IMR-90 (cell line): ENCODE data around the gene ZNF385D. TPM values are rescaled to one million over a fixed set of nuclear protein-coding genes. Genes with fewer than 3 reads are reported as not detected.

Source experiments
- ATAC-seq: fragments of 200-7000 bp; cut with Tn5 transposase; 2 replicates; pipeline ENCODE4 v1.9.1; 2020; ENCODE audit warnings: low read depth, mild to moderate bottlenecking, moderate library complexity
- BruUV-seq: library from RNA; stranded (reverse); fragments of 400-500 nt; replicated peaks from 2 replicates; lab custom pipeline; 2021; lab: Mats Ljungman, UMichigan
- CTCF ChIA-PET: fragments of 300-600 bp; formaldehyde crosslinking; extraction: SDS; loops from one replicate; lab custom pipeline; 2021; ENCODE audit warnings: antibody characterized with exemption; lab: Yijun Ruan, JAX
- POLR2A ChIA-PET: fragments of 300-600 bp; sonication (Branson Sonifier 250); formaldehyde crosslinking; loops from one replicate; lab custom pipeline; 2022; ENCODE audit warnings: antibody characterized with exemption; ENCODE audit not compliant: unreplicated experiment; lab: Charles Lee
- DNase-seq: peaks from one replicate; pipeline ENCODE4 v3.0.0; 2013
- H2AFZ ChIP-seq: replicated peaks from 2 replicates; pipeline ENCODE3; 2013; ENCODE audit warnings: low read length, mild to moderate bottlenecking; ENCODE audit not compliant: poor library complexity
- H2AK5ac ChIP-seq: 2 replicates; pipeline ENCODE4 v1.6.1; 2013; ENCODE audit warnings: low read depth, low read length, inconsistent platforms
- H2AK9ac ChIP-seq: replicated peaks from 2 replicates; pipeline ENCODE3; 2013; ENCODE audit warnings: mild to moderate bottlenecking, low read depth, low read length, moderate library complexity; ENCODE audit not compliant: poor library complexity
- H2BK120ac ChIP-seq: 2 replicates; pipeline ENCODE4 v1.6.1; 2013; ENCODE audit warnings: low read depth, low read length, inconsistent platforms
- H2BK15ac ChIP-seq: 3 replicates; pipeline ENCODE4 v1.6.1; 2013; ENCODE audit warnings: low read depth, low read length, inconsistent platforms
- H2BK20ac ChIP-seq: 2 replicates; pipeline ENCODE4 v1.6.1; 2013; ENCODE audit warnings: low read depth, mild to moderate bottlenecking, inconsistent platforms, low read length, moderate library complexity
- H2BK5ac ChIP-seq: 2 replicates; pipeline ENCODE4 v1.6.1; 2013; ENCODE audit warnings: mild to moderate bottlenecking, low read depth, low read length, inconsistent platforms; ENCODE audit not compliant: poor library complexity, severe bottlenecking
- H3K14ac ChIP-seq: replicated peaks from 2 replicates; pipeline ENCODE4 v1.6.1; 2013; ENCODE audit warnings: low read depth, low read length, inconsistent platforms
- H3K18ac ChIP-seq: 2 replicates; pipeline ENCODE4 v1.6.1; 2013; ENCODE audit warnings: low read depth, low read length, control low read depth
- H3K23ac ChIP-seq: 2 replicates; pipeline ENCODE4 v1.6.1; 2013; ENCODE audit warnings: low read depth, low read length, inconsistent platforms
- H3K27ac ChIP-seq: 2 replicates; pipeline ENCODE4 v1.5.1; 2013; ENCODE audit warnings: mild to moderate bottlenecking, control low read depth, low read length; ENCODE audit not compliant: insufficient read depth
- H3K27me3 ChIP-seq: 2 replicates; pipeline ENCODE4 v1.6.1; 2013; ENCODE audit warnings: low read length; ENCODE audit not compliant: control insufficient read depth, insufficient read depth
- H3K36me3 ChIP-seq: 2 replicates; pipeline ENCODE4 v1.6.1; 2013; ENCODE audit warnings: low read length, mixed read lengths; ENCODE audit not compliant: control insufficient read depth, insufficient read depth
- H3K4ac ChIP-seq: 2 replicates; pipeline ENCODE4 v1.6.1; 2013; ENCODE audit warnings: low read depth, low read length, inconsistent platforms
- H3K4me1 ChIP-seq: 2 replicates; pipeline ENCODE4 v1.6.1; 2013; ENCODE audit warnings: low read length, mixed read lengths; ENCODE audit not compliant: control insufficient read depth, insufficient read depth
- H3K4me2 ChIP-seq: 2 replicates; pipeline ENCODE4 v1.6.1; 2013; ENCODE audit warnings: low read depth, mild to moderate bottlenecking, control low read depth, low read length, moderate library complexity
- H3K4me3 ChIP-seq: 2 replicates; pipeline ENCODE4 v1.5.1; 2013; ENCODE audit warnings: low read depth, mild to moderate bottlenecking, control low read depth, low read length, moderate library complexity; ENCODE audit not compliant: insufficient read depth
- H3K56ac ChIP-seq: 2 replicates; pipeline ENCODE4 v1.6.1; 2013; ENCODE audit warnings: low read length, inconsistent platforms; ENCODE audit not compliant: insufficient read depth; ENCODE audit errors: extremely low read depth
- H3K79me1 ChIP-seq, 2 experiments: 2 replicates each; pipeline ENCODE4 v1.6.1; 2013; ENCODE audit warnings: low read length in 2 of 2, inconsistent platforms in 1 of 2, low read depth in 1 of 2
- H3K9ac ChIP-seq: 2 replicates; pipeline ENCODE4 v1.6.1; 2013; ENCODE audit warnings: low read depth, low read length, control low read depth
- H3K9me1 ChIP-seq: 2 replicates; pipeline ENCODE4 v1.6.1; 2013; ENCODE audit warnings: low read length, inconsistent platforms; ENCODE audit not compliant: insufficient read depth
- H3K9me3 ChIP-seq: 2 replicates; pipeline ENCODE4 v1.6.1; 2013; ENCODE audit warnings: low read length; ENCODE audit not compliant: control insufficient read depth, insufficient read depth
- H4K20me1 ChIP-seq: 2 replicates; pipeline ENCODE4 v1.6.1; 2013; ENCODE audit warnings: low read length, inconsistent platforms; ENCODE audit not compliant: insufficient read depth
- H4K5ac ChIP-seq: 2 replicates; pipeline ENCODE4 v1.6.1; 2013; ENCODE audit warnings: mild to moderate bottlenecking, low read depth, low read length, control low read depth
- H4K8ac ChIP-seq, 2 experiments: 2 replicates each; pipeline ENCODE4 v1.6.1; 2013; ENCODE audit warnings: low read depth in 2 of 2, low read length in 2 of 2, control low read depth in 1 of 2, inconsistent platforms in 1 of 2
- H4K91ac ChIP-seq: 2 replicates; pipeline ENCODE4 v1.6.1; 2013; ENCODE audit warnings: low read depth, low read length, inconsistent platforms; ENCODE audit not compliant: insufficient read depth
- BHLHE40 ChIP-seq: fragments of 150-350 bp; IDR thresholded peaks from 2 replicates; pipeline ENCODE4 v1.6.1; 2016; ENCODE audit warnings: mild to moderate bottlenecking, low read depth, low read length
- CEBPB ChIP-seq: IDR thresholded peaks from 2 replicates; pipeline ENCODE4 v1.6.1; 2012; ENCODE audit warnings: low read depth, low read length, improper control_type of control experiment
- CHD1 ChIP-seq: IDR thresholded peaks from 2 replicates; pipeline ENCODE4 v1.6.1; 2012; ENCODE audit warnings: low read depth, low read length, improper control_type of control experiment
- CTCF ChIP-seq: conservative IDR thresholded peaks from 2 replicates; pipeline ENCODE4 v1.5.1; 2012; ENCODE audit warnings: mild to moderate bottlenecking, low read depth, low read length, improper control_type of control experiment
- ELK1 ChIP-seq: fragments of 150-350 bp; IDR thresholded peaks from 2 replicates; pipeline ENCODE4 v1.6.1; 2016; ENCODE audit warnings: low read depth, mild to moderate bottlenecking, low read length, moderate library complexity, borderline replicate concordance
- FOS ChIP-seq: fragments of 150-350 bp; IDR thresholded peaks from 2 replicates; pipeline ENCODE4 v1.6.1; 2016; ENCODE audit warnings: low read depth, low read length
- MAZ ChIP-seq: IDR thresholded peaks from 2 replicates; pipeline ENCODE4 v1.6.1; 2012; ENCODE audit warnings: low read depth, mild to moderate bottlenecking, low read length, improper control_type of control experiment, moderate library complexity, borderline replicate concordance
- MXI1 ChIP-seq: IDR thresholded peaks from 2 replicates; pipeline ENCODE4 v1.6.1; 2012; ENCODE audit warnings: low read depth, mild to moderate bottlenecking, low read length, moderate library complexity, borderline replicate concordance
- NFE2L2 ChIP-seq: fragments of 150-350 bp; IDR thresholded peaks from 2 replicates; pipeline ENCODE4 v1.6.1; 2016; ENCODE audit warnings: low read depth, mild to moderate bottlenecking, low read length
- POLR2A ChIP-seq: IDR thresholded peaks from 2 replicates; pipeline ENCODE4 v1.6.1; 2012; ENCODE audit warnings: mild to moderate bottlenecking, low read depth, low read length
- RAD21 ChIP-seq: IDR thresholded peaks from 2 replicates; pipeline ENCODE4 v1.6.1; 2012; ENCODE audit warnings: low read length, improper control_type of control experiment
- RFX5 ChIP-seq: IDR thresholded peaks from 2 replicates; pipeline ENCODE4 v1.8.0; 2012; ENCODE audit warnings: low read depth, mild to moderate bottlenecking, low read length, moderate library complexity
- SMC3 ChIP-seq: fragments of 150-350 bp; IDR thresholded peaks from 2 replicates; pipeline ENCODE4 v1.6.1; 2016; ENCODE audit warnings: low read depth, mild to moderate bottlenecking, antibody characterized with exemption, low read length, moderate library complexity
- WGBS, 2 experiments: methylation state at CpG; one replicate each; pipeline versions ENCODE4 v1.1.5 to v1.1.7; 2013; ENCODE audit warnings: missing lambda C conversion rate in 2 of 2; ENCODE audit not compliant: insufficient read length in 1 of 2; ENCODE audit errors: extremely low coverage in 2 of 2; 5-methylcytosine and 5-hydroxymethylcytosine counted together
- dilution Hi-C: fragments of 300-500 bp; cut with HindIII; formaldehyde crosslinking; loops from one replicate; pipeline ENCODE4 v1.14.3; 2018; ENCODE audit warnings: low sequenced_read_pairs; ENCODE audit not compliant: unreplicated experiment
- in situ Hi-C: fragments of 300-500 bp; cut with MboI; formaldehyde crosslinking; loops from 3 replicates; pipeline ENCODE4 v1.14.3; 2019; ENCODE audit warnings: low sequenced_read_pairs, inconsistent platforms, mixed read lengths
- intact Hi-C: fragments of 100-400 bp; cut with micrococcal nuclease; formaldehyde crosslinking; loops from 2 replicates; pipeline ENCODE4 v1.10.0; 2022
- polyA plus RNA-seq, 3 experiments: library from polyadenylated mRNA; depleted of rRNA; stranded (reverse); fragments of >200 nt; gene quantifications; 2 replicates each; pipeline ENCODE4 v1.2.3, GENCODE V29; 2012; ENCODE audit warnings: low replicate concordance in 1 of 3
- total RNA-seq: library from RNA; depleted of rRNA; stranded (reverse); fragments of >200 nt; gene quantifications from 2 replicates; pipeline ENCODE4 v1.2.3, GENCODE V29; 2012

Gene ZNF385D
- total and polyA plus RNA-seq, 2 of the 4 experiments (the other 2 are of a cell fraction) = 0.18 to 2.4 TPM

GRCh38 chr3:21517184-21517583 lies 233.8 kb downstream of the ZNF385D start:
- no peaks in the 10 kb centered on the region for H3K79me1 ChIP-seq
- no peak overlapping the region for H3K9ac ChIP-seq
- no peaks in the 10 kb centered on the region for H3K9me1 ChIP-seq
- no peak overlapping the region for H2BK20ac ChIP-seq
- no peak overlapping the region for H2BK120ac ChIP-seq
- H3K27ac ChIP-seq = no peak overlapping the region
- no CpG with 5 or more reads among the region's 3 CpGs for WGBS, 2 experiments
- TF ChIP-seq MAZ (no peak), FOS (no peak), SMC3 (no peak), BHLHE40 (no peak), ELK1 (no peak), CEBPB (no peak), CHD1 (no peak), RAD21 (no peak), CTCF (no peak), POLR2A (no peak), RFX5 (no peak), NFE2L2 (no peak), MXI1 (no peak)
- no peaks in the 10 kb centered on the region for H4K20me1 ChIP-seq
- ChIA-PET POLR2A (no interaction called here), CTCF (no interaction called here)
- no peaks in the 10 kb centered on the region for H3K9me3 ChIP-seq
- H2AK5ac ChIP-seq = no peak overlapping the region
- no peak overlapping the region for H3K23ac ChIP-seq
- H3K18ac ChIP-seq = no peak overlapping the region
- dilution Hi-C loops = no loop called here
- H2AFZ ChIP-seq = no peak overlapping the region
- H4K91ac ChIP-seq = no peak overlapping the region
- no peak overlapping the region for H3K14ac ChIP-seq
- H3K4ac ChIP-seq = no peak overlapping the region
- no peak overlapping the region for H3K4me3 ChIP-seq
- H2BK15ac ChIP-seq = no peak overlapping the region
- intact Hi-C loops = no loop called here
- no peak overlapping the region for H2AK9ac ChIP-seq
- H3K36me3 ChIP-seq = no peaks in the 10 kb centered on the region
- in situ Hi-C loops = no loop called here
- BruUV-seq = no TSS peak
- H3K27me3 ChIP-seq = no peaks in the 10 kb centered on the region
- H4K5ac ChIP-seq = no peak overlapping the region
- DNase-seq = no peak
- H2BK5ac ChIP-seq = no peak overlapping the region
- H3K4me2 ChIP-seq = no peak overlapping the region
- no peak for ATAC-seq
- H4K8ac ChIP-seq = no peak overlapping the region
- H3K4me1 ChIP-seq = no peaks in the 10 kb centered on the region
- no peak overlapping the region for H3K56ac ChIP-seq
